GM21619 (cell line): ENCODE measurements around the gene LRG1.
"Not testable (repeated sequence)": the region's sequence is repeated elsewhere in the genome, so short reads cannot be mapped to it uniquely, and the experiment has no call there.

Experiments
- ATAC-seq: cut with Tn5 transposase; IDR thresholded peaks from one replicate; pipeline ENCODE4 v1.9.1; 2021; ENCODE audit not compliant: unreplicated experiment

The LRG1 gene

DNA sequence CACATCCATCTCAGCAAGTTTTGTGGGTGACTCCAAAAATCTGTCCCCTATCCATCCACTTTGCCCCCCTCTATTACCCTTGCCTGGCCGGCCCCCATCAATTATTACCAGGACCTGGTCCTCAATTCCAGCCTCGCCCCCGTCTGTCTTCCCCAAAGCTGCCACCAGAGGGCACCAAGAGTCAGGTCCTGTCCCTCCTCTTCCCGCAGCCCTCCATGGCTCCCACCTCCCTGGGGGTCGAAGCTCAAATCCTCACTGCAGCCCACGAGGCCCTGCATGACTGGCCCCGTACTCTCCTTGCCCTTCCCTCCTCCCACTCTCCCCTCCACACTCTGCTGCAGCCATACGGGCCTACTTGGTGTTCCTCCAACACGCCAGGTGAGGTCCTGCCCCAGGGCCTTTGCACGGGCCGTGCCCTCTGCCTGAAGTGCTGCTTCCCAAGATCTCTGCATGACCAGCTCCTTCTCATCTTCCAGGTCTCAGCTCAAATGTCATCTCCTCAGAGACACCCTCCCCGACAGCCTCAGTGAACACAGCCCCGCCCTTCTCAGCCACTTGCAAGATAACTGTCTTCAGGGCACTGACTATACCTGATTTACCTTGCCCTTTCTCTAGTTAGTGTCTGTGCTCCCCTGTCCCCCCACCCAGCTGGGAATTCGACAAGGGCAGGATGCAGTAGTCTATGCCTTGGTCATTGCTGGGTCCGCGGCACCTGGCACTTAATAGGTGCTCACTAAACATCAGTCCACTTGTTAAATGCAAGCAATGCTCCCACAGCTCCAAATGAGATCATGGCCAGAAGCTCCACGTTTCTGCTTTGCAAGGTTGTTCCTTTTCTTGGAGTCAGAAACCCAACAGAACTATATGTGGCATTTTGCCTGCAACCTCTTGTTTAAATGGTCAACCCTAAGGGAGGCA is 36.4 kb upstream of the LRG1 start:
- ATAC-seq = no peak

DNA sequence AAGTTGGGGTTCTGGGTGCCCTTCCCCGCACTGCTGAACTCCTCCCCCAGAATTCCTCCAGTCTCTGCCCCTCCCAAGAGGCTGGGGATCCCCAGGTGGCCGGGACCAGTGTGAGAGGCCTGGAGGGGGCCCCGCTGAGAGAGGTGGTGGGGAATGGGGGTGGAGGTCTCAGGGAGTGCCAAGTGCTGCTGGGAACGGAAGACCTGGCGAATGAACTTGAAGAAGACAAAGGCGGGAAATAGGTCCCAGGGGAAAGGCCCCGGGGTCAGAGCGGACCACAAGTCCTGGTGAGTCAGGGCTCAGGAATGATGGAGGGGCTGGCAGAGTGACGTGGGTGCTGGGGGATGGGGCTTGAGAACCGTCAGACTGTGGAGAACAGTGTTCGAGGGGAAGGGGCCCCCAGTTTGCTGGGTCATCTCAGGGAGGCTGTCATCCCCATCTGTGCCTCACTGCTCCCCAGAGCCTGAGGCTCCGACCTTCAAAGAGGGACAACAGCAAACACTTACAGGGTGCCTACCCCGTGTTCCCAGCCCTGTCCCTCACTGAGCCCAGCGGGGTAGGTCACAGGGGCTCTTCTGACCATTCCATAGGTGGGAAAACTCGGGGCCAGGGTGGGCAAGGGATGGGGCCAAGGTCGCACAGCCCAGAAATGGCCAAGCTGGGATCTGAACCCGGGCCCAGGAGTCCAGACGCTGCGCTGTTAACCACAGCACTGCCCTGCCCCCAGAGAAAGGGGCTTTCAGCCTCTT is 35.6 kb upstream of the LRG1 start:
- ATAC-seq = no peak

DNA sequence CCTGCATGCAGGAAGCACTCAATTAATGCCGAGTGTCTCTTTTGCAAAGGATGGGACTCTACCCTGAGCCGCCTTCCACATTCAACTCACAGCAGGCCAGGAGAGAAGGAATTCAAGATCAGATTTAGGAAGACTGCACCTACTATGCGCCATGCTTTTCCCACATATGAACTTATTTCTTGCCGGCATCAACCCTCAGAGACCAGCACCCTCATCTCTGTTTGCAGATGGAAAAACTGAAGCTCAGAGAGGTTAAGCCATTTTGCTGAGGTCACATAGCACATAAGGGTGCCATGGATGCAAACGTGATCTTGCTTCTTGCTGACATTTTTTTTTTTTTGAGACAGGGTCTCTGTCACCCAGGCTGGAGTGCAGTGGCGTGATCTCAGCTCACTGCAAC is 33.8 kb upstream of the LRG1 start:
- ATAC-seq = no peak

DNA sequence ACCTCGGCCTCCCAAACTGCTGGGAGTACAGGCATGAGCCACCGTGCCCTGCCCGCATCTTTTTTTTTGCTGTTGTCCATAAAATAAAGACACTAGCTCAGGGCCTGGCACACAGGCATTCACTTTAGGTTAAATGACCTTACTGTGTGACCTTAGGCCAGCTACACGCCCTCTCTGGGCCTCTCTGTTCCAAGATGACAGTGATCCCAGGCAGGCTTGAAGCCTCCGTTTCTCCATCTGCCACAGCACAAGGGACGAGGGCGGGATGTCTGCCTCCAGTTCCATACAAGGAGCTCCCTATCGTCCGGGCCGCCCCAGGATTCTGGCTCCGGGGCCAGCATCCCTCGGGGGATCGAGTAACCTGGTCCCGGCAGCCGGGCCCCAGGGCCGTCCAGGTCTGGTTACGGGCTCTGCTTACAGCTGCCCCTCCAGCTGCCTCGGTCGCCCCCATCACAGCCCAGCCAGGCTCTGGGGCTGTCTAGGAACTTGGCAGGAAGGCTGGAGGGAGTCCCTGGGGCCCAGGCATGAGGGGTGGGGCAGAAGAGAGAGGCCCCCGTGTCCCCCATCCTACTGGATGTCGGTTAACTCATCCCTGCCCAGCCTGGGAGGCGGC is 31.6 kb upstream of the LRG1 start:
- ATAC-seq = no peak

DNA sequence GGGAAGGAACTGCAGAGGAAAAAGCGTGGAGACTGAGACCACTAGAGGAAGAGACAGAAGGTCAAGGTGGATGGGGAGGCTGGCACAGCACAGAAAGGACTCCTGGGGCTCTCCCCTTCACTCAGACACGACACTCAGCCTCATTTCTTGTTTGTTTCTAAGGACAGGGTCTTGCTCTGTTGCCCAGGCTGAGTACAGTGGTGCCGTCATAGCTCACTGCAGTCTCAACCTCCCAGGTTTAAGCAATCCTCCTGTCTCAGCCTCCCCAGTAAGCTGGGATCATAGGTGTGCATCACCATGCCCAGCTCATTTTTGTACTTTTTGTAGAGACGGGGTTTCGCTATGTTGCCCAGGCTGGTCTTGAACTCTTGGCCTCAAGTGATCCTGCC is 31.1 kb upstream of the LRG1 start:
- ATAC-seq = no peak

DNA sequence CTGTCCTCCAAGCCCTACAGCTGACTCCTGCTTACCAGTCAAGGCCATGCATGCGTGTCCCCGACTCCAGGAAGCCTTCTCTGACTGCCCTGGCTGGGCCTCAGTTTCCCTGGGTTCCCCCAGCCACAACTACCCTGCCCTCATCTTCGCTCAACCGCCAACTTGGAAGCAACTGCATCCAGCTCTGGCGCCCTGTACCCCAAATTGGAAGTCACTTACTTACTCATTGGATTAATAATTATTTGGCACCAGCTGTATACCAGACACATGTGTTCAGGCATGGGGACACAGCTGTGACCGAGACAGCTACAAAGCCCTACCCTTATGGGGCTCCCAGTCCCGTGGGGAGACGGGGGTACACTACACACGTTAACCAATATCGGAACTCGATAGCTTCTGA is 30.6 kb upstream of the LRG1 start:
- ATAC-seq = no peak

DNA sequence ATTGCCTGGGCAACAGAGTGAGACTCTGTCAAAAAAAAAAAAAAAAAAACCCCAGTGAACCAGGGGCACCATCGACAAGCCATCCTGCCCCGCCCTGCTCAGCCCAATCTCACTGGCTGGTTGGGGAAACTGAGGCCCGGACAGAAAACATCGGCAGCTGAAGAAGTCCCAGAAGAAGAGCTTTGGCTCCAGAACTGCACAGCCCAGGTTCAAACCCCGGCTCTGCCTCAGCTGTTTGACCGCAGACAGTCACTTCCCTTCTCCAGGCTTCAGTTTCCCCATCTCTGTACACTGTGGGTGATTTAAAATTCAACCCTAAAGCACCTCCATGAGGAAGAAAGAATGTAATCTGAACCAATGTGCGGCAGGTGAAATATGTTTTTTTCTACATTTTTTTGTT is 29.1 kb upstream of the LRG1 start:
- ATAC-seq = no peak

DNA sequence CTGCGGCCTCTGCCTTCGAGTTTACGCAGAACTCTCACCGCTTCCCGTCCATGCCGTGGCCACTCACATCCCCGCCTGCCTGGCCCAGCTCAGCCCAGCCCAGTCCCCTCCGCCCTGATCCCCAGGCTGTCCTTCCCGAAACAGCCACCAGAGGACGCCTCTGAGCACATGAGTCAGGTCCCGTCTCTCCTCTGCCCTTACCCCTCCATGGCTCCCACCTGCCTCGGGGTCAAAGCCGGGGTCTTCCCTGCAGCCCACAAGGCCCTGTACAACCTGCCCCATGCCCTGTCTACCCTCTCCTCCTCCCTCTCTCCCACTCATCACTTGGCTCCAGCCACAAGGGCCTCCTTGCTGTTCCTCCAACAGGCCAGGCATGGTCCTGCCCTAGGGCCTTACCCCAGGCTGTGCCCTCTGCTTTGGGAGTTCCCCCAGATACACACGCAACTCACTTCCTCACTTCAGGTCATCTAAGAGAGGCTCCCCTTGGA is 27.8 kb upstream of the LRG1 start:
- ATAC-seq = no peak

DNA sequence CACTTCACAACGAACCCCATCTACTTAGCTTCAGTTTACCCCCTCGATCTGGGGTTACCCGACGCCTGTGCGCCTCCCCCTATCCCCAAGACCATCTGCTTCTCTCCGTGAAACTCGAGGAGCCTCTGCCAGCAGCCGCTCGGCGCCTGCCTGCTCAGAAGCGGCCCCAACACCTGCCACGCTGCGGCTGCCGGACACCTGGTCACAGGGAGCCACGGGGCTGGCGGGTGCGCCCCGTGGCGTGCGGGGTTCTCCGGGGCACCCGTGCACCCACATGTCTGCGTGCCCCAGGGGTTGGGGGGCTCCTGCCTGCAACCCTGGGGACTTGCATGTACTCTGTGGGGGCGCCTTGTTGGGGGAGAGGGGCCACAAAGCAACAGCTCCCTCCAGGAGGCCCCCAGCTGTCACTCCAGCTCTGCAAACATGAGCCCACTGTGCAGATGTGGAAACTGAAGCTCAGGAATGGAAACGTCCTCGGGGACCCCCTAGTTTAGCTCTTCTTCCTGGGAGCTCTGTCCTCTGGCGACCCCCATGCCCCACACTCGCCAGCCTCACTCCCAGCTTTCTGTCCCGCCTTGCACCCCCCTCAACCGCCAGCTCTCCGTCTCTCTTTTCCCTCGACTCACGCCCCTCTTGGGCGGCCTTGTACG is 26.7 kb upstream of the LRG1 start:
- ATAC-seq = no peak

DNA sequence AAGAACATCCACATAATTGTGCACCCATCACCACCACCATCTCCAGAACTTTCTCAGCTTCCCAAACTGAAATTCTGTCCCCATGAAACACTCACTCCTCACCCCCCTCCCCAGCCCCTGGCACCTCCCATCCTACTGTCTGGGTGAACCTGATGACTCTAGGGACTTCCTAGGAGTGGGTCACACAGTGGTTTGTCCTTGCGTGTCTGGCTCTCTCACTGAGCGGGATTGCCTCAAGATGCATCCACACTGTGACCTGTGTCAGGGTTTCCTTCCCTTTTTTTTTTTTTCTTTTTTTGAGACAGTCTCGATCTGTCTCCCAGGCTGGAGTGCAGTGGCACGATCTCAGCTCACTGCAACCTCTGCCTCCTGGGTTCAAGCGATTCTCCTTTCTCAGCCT is 23.7 kb upstream of the LRG1 start:
- not testable (repeated sequence) for ATAC-seq

DNA sequence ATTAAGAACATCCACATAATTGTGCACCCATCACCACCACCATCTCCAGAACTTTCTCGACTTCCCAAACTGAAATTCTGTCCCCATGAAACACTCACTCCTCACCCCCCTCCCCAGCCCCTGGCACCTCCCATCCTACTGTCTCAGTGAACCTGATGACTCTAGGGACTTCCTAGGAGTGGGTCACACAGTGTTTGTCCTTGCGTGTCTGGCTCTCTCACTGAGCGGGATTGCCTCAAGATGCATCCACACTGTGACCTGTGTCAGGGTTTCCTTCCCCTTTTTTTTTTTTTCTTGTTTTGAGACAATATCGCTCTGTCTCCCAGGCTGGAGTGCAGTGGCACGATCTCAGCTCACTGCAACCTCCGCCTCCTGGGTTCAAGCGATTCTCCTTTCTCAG is 22.2 kb upstream of the LRG1 start:
- not testable (repeated sequence) for ATAC-seq

DNA sequence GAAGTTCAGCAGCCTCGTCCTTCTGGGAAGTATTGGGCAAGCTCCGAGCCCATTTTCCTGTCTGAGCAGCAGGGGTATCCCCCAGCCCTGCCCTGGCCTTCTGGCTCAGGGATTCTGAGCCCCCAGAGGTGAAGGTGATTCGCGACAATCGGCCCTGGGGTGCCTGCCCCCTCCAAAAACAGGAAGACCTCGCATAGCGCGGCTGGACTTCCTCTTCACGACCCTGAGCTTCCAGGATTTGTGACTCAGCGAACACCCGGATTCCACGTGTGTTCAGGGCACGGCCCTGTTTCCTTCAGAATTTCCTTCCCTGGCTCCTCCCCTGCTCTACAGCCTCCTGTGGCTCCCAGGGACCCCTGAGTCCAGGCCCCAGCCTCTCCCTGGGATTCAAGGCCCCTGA is 19.7 kb upstream of the LRG1 start, which contains the start of gene SEMA6B:
SEMA6B (minus strand) TSS at position 116 of the 400 bp plus-strand sequence. CDS start 1,227 bp downstream, outside the sequence.
- no peak for ATAC-seq

DNA sequence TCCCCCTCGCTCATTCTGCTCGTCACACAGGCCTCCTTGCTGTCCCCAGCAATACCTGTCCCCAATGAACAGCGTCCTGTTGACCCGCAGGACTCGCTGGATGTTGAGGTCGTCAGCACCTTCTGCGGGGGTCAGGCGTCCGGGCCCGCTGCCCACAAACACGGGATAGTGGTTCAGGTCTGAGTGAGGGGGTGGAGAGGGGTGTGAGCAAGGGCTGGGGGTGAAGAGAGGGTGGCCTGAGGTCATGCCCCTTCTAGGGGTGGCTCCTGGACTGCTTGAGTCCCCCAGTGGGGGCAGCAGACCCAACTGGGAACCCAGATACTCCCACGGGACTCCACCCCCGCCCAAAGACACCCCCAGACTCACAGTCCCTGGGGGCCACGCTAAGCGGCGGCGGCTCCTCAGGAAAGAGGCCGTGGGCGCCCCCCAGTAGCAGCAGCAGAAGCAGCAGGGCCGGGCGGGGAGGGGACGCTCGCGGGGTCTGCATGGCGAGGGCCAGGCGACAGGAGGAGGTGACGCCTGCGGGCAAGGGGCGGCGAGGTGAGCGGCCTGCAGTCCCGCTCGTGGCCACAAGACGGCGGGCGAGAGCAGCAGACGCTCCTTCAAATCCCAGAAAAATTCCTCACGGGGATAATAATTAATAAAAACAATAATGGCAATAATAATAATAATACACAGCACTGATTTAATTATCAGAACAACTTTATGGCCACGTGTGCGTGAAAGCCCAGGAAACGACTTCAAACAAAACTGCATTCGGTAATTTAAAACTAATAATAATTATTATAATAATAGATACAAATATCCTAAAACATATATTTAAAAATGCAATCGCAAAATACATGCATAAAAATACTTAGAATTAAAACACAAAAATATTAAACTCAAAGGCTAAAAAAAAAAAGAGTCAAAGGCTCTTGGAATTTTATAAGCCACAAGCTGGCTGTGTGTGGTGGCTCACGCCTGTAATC is 18.4 kb upstream of the LRG1 start:
- ATAC-seq = no peak

DNA sequence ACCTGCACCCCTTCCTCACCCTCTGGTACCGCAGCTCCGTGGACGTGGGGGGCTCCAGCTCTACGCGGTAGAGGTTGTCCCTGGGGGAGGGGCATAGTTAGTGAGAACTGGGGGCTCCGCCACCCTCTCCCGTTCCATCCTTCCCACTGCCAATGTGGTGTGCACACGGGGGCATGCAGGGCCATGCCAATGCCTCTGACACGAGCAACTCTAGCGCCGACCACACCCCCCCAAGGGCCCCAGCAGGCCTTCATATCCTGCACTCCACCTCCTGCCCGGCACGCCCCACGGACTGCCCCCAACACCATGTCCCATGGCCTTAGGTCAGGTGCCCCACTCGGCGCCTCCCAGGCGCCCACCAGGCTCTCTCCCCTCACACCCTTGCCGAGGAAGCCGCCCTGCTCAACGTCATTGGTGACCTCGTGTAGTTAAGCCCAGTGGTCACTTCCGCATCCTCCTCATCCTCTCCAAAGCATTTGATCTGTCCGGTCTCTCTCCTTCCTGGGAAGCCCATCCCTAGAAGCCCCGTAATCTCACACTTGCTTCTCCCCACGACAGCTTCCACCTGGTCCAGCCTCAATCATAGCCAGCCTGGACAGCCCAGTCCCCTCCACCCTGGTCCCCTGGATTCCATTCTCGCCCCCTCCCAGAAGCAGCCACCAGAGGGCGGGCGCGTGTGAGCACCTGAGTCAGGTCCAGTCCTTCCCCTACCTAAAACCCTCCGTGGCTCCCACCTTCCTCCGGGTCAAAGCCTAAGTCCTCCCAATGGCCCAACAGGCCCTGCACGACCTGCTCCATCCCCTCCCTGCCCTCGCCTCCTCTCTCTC is 17.5 kb upstream of the LRG1 start:
- no peak for ATAC-seq

DNA sequence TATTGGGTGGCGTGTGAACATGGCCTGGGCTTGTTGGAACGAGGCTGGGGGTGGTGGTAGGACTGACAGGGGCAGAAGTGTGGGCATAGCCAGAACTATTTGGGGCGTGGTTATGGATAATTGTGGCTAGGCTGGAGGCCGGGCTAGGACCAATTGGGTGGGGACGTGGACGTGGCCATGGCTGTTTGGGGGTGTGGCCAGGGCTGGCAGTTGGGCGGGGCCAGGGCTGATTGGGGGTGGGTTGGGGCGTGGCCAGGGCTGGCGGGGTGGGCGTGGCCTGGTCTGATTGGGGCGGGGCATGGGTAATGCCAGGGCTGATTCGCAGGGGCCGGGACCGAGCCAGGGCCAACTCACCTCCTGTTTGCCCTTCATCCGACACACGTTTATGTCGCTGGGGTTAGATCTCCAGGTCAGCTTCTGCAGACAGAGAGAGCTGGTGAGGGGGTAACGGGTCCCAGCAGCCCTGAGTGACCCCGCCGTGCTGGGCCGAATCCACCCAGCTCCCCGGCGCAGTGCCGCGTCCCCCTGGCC is 16.8 kb upstream of the LRG1 start:
- ATAC-seq = no peak

DNA sequence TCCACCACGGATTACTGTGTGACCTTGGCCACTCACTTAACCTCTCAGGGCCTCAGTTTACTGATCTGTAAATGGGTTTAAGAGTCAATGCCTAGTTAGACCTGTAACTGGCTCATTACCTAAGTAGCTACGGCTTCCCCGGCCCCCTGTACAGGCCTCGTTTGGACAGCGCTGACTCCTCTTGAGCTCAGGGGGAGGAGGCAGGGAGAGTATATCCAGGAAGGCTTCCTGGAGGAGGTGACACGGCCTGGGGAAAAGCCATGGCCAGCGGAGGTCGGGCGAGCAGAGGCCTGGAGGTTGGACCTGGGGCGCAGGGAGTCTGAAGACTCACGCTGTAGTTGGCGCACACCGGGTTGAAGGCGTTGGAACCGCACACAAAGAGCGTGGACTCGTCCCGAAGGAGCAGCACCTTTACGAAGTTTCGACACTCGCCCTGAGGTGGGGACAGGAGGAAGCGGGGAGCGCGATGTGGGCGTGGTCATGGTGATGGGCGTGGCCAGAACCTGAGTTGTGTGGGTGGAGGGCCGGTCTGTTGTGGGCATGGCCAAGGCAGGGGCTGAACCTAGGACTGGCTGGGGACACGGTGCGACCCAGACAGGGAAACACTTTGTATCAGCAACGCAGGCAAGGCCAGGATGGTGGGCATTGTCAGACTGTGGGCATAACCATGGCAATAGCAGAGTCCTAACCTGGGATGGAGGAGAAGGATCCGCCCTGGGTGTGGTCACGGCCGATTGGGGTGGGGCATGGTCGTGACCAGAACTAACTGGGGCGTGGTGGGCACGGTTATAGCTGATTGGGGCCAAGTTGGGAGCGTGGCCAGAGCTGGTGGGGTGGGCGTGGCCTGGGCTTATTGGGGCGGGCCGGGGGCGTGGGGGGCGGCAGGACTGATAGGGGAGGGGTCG is 16.1 kb upstream of the LRG1 start:
- no peak for ATAC-seq

DNA sequence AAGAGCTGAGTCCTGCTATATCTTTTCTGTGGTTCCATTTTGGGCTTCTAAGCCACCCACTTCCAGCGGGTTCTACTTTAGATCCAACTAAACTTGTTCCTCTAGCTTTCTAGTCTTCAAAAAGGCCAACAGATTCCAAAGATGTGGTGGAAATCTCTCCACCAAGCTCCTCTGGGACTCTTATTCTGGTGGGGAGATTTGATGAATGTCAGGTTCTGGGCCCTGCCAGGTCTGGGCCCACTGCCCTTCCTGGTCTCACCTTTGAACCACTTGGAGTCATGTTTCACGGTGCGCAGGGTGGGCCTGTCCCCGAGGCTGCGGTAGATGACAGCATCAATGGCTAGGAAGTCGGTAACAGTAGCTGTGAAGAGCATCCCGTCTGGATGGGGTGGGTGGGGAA is 14.9 kb upstream of the LRG1 start:
- no peak for ATAC-seq

DNA sequence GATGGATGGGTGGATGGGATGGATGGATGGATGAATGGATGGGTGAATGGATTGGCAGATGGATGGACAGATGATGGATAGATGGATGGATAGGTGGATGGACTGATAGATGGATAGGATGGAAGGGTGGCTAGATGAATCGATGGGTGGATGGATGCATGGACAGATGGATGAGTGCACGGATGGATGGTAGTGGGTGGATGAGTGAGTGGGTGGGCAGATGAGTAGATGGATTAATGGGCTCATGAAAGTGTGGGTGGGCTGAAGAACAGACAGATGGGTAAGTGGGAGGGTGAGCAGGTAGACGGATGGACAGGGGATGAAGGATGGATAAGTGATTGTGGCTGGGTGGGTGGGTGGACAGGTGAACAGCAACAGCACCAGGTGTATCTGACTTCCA is 13.9 kb upstream of the LRG1 start:
- ATAC-seq = no peak
